H9 (cell line): Measurements from ENCODE around the gene EPS8L1. TPM values are rescaled to one million over a fixed set of nuclear protein-coding genes. Genes with fewer than 3 reads are reported as not detected.
A peak's percentile ranks its signal among the peaks of the same experiment; 100 is the strongest.

Experiments used
- DNase-seq: peaks from one replicate; pipeline ENCODE4 v3.0.0-alpha.2; 2017
- H2AFZ ChIP-seq: one replicate; pipeline ENCODE4 v1.6.1; 2013; ENCODE audit warnings: mild to moderate bottlenecking, low read length, control low read depth, moderate library complexity
- H2AK5ac ChIP-seq: 2 replicates; pipeline ENCODE4 v1.6.1; 2013; ENCODE audit warnings: low read length, control low read depth, mixed read lengths; ENCODE audit not compliant: insufficient read length
- H2BK120ac ChIP-seq: one replicate; pipeline ENCODE4 v1.6.1; 2013; ENCODE audit warnings: low read depth, mild to moderate bottlenecking, low read length, control low read depth, inconsistent platforms; ENCODE audit not compliant: poor library complexity, severe bottlenecking
- H2BK12ac ChIP-seq: 2 replicates; pipeline ENCODE4 v1.6.1; 2013; ENCODE audit warnings: low read length, control low read depth, mixed read lengths, low read depth; ENCODE audit not compliant: insufficient read length
- H2BK15ac ChIP-seq: 2 replicates; pipeline ENCODE4 v1.6.1; 2013; ENCODE audit warnings: low read depth, low read length, control low read depth
- H2BK20ac ChIP-seq: one replicate; pipeline ENCODE4 v1.6.1; 2013; ENCODE audit warnings: low read depth, mild to moderate bottlenecking, low read length, control low read depth, inconsistent platforms; ENCODE audit not compliant: poor library complexity, severe bottlenecking
- H2BK5ac ChIP-seq: 2 replicates; pipeline ENCODE4 v1.6.1; 2013; ENCODE audit warnings: low read length, control low read depth, mixed read lengths; ENCODE audit not compliant: insufficient read length
- H3K14ac ChIP-seq: 2 replicates; pipeline ENCODE4 v1.6.1; 2013; ENCODE audit warnings: low read length, control low read depth; ENCODE audit not compliant: insufficient read depth
- H3K18ac ChIP-seq: 2 replicates; pipeline ENCODE4 v1.6.1; 2013; ENCODE audit warnings: low read depth, mild to moderate bottlenecking, mixed read lengths, low read length, control low read depth; ENCODE audit not compliant: insufficient read length
- H3K23ac ChIP-seq: 2 replicates; pipeline ENCODE4 v1.6.1; 2013; ENCODE audit warnings: low read length, control low read depth, mixed read lengths, low read depth; ENCODE audit not compliant: insufficient read length
- H3K23me2 ChIP-seq: 2 replicates; pipeline ENCODE4 v1.6.1; 2013; ENCODE audit warnings: low read depth, mild to moderate bottlenecking, mixed read lengths, low read length, control low read depth; ENCODE audit not compliant: insufficient read length, poor library complexity, severe bottlenecking
- H3K27ac ChIP-seq: 2 replicates; pipeline ENCODE4 v1.5.1; 2013; ENCODE audit warnings: low read length, control low read depth, mixed read lengths, low read depth; ENCODE audit not compliant: insufficient read length
- H3K27me3 ChIP-seq: 2 replicates; pipeline ENCODE4 v1.6.1; 2013; ENCODE audit warnings: low read length, control low read depth, inconsistent platforms; ENCODE audit not compliant: insufficient read depth
- H3K4ac ChIP-seq: 2 replicates; pipeline ENCODE4 v1.6.1; 2013; ENCODE audit warnings: low read depth, mild to moderate bottlenecking, control low read depth, inconsistent platforms, low read length, moderate library complexity
- H3K4me1 ChIP-seq: 2 replicates; pipeline ENCODE4 v1.6.1; 2013; ENCODE audit warnings: low read length, control low read depth, inconsistent platforms; ENCODE audit not compliant: insufficient read depth
- H3K4me2 ChIP-seq: 2 replicates; pipeline ENCODE4 v1.6.1; 2013; ENCODE audit warnings: low read length, control low read depth, mixed read lengths; ENCODE audit not compliant: insufficient read length, insufficient read depth
- H3K56ac ChIP-seq: 2 replicates; pipeline ENCODE4 v1.6.1; 2013; ENCODE audit warnings: low read depth, mild to moderate bottlenecking, mixed read lengths, low read length, control low read depth; ENCODE audit not compliant: insufficient read length
- H3K79me1 ChIP-seq: 2 replicates; pipeline ENCODE4 v1.6.1; 2013; ENCODE audit warnings: low read depth, mild to moderate bottlenecking, moderate library complexity, low read length, control low read depth, inconsistent platforms; ENCODE audit not compliant: insufficient read depth, poor library complexity, severe bottlenecking
- H3K79me2 ChIP-seq: 2 replicates; pipeline ENCODE4 v1.6.1; 2013; ENCODE audit warnings: low read length, control low read depth, inconsistent platforms; ENCODE audit not compliant: insufficient read depth
- H3K9ac ChIP-seq: 2 replicates; pipeline ENCODE4 v1.6.1; 2013; ENCODE audit warnings: low read length, control low read depth, mixed read lengths; ENCODE audit not compliant: insufficient read length; ENCODE audit errors: extremely low read depth
- H3K9me3 ChIP-seq: one replicate; pipeline ENCODE4 v1.6.1; 2013; ENCODE audit warnings: low read depth, low read length, inconsistent platforms; ENCODE audit not compliant: control insufficient read depth
- H3T11ph ChIP-seq: one replicate; pipeline ENCODE4 v1.6.1; 2013; ENCODE audit warnings: mild to moderate bottlenecking, low read length, control low read depth, inconsistent platforms
- H4K20me1 ChIP-seq: one replicate; pipeline ENCODE4 v1.6.1; 2013; ENCODE audit not compliant: control insufficient read depth, insufficient read length, insufficient read depth
- H4K5ac ChIP-seq: 2 replicates; pipeline ENCODE4 v1.6.1; 2013; ENCODE audit warnings: low read depth, mild to moderate bottlenecking, mixed read lengths, low read length, control low read depth; ENCODE audit not compliant: insufficient read length
- H4K8ac ChIP-seq: replicated peaks from 2 replicates; pipeline ENCODE4 v1.6.1; 2013; ENCODE audit warnings: low read length, control low read depth, mixed read lengths, low read depth; ENCODE audit not compliant: insufficient read length
- H4K91ac ChIP-seq: 2 replicates; pipeline ENCODE4 v1.6.1; 2013; ENCODE audit warnings: low read depth, mild to moderate bottlenecking, moderate library complexity, mixed read lengths, low read length, control low read depth; ENCODE audit not compliant: insufficient read length
- H3K27ac Mint-ChIP-seq, 3 experiments: 2 replicates in 2 of 3; 3 replicates in 1 of 3; pipeline ENCODE4 v1.8.0; 2020 to 2021; ENCODE audit warnings: mixed read lengths in 3 of 3, mild to moderate bottlenecking in 1 of 3, moderate library complexity in 1 of 3
- H3K27me3 Mint-ChIP-seq: 2 replicates; pipeline ENCODE4 v1.8.0; 2021; ENCODE audit warnings: low read depth, mild to moderate bottlenecking, moderate library complexity, mixed read lengths
- H3K36me3 Mint-ChIP-seq, 3 experiments: 2 replicates in 2 of 3; 3 replicates in 1 of 3; pipeline ENCODE4 v1.8.0; 2020 to 2021; ENCODE audit warnings: low read depth in 3 of 3, mixed read lengths in 3 of 3; ENCODE audit not compliant: insufficient read depth in 1 of 3
- H3K4me1 Mint-ChIP-seq, 2 experiments: 2 replicates each; pipeline ENCODE4 v1.8.0; 2020; ENCODE audit warnings: mixed read lengths in 2 of 2
- H3K4me3 Mint-ChIP-seq, 2 experiments: 2 replicates in 1 of 2; 3 replicates in 1 of 2; pipeline ENCODE4 v1.8.0; 2020 to 2021; ENCODE audit warnings: mild to moderate bottlenecking in 2 of 2, mixed read lengths in 2 of 2, moderate library complexity in 1 of 2
- H3K9me3 Mint-ChIP-seq, 2 experiments: 2 replicates in 1 of 2; 3 replicates in 1 of 2; pipeline ENCODE4 v1.8.0; 2020; ENCODE audit warnings: mild to moderate bottlenecking in 2 of 2, mixed read lengths in 2 of 2, moderate library complexity in 1 of 2
- CTCF ChIP-seq: fragments of 200-600 bp; sonication (generic); conservative IDR thresholded peaks from 3 replicates; pipeline ENCODE4 v1.8.0; 2021; ENCODE audit warnings: antibody characterized with exemption, mild to moderate bottlenecking
- WGBS: extraction: QIAGEN DNeasy Blood & Tissue Kit; methylation state at CpG from one replicate; pipeline ENCODE4 v1.1.7; 2013; ENCODE audit warnings: missing lambda C conversion rate, low lambda C conversion rate, mixed read lengths; ENCODE audit not compliant: insufficient read length; ENCODE audit errors: extremely low coverage; 5-methylcytosine and 5-hydroxymethylcytosine counted together
- total RNA-seq: library from RNA; stranded (reverse); gene quantifications from 2 replicates; pipeline ENCODE4 v1.2.1, GENCODE V29; 2021

The EPS8L1 gene
- total RNA-seq, 1 experiment from 2014 or later, result 24.0 TPM

GRCh38 chr19:55067869-55068268, 7.8 kb upstream of the EPS8L1 start:
- H3K27me3 ChIP-seq, result peaks cover 35% of the 10 kb centered on the region
- no peak overlapping the region for H3T11ph ChIP-seq
- no peak for TF ChIP-seq CTCF
- no peak overlapping the region for H2BK120ac ChIP-seq
- no peak overlapping the region for H4K91ac ChIP-seq
- H2BK20ac ChIP-seq, result no peak overlapping the region
- no peak overlapping the region for H2BK5ac ChIP-seq
- peaks cover 0 to 2% of the 10 kb centered on the region in 2 experiments; a peak in 2 of 5 replicates for H3K9me3 Mint-ChIP-seq
- WGBS, result no CpG with 5 or more reads among the region's 3 CpGs
- H4K20me1 ChIP-seq, result no peaks in the 10 kb centered on the region
- H3K18ac ChIP-seq, result no peak overlapping the region
- H3K4me2 ChIP-seq, result no peak overlapping the region
- no peak overlapping the region for H3K9ac ChIP-seq
- H3K27ac ChIP-seq, result no peak overlapping the region
- peaks cover 8% of the 10 kb centered on the region for H3K23me2 ChIP-seq
- peak overlapping the region in 1 of 2 experiments; percentile 41; a peak in 2 of 5 replicates for H3K4me3 Mint-ChIP-seq
- no peak overlapping the region for H4K5ac ChIP-seq
- peaks cover 91% of the 10 kb centered on the region for H3K27me3 Mint-ChIP-seq
- no peak overlapping the region for H2BK12ac ChIP-seq
- H3K4ac ChIP-seq, result no peak overlapping the region
- H2AK5ac ChIP-seq, result no peak overlapping the region
- H3K36me3 Mint-ChIP-seq, result no peaks in the 10 kb centered on the region
- H2BK15ac ChIP-seq, result no peak overlapping the region
- no peak overlapping the region for H3K14ac ChIP-seq
- H2AFZ ChIP-seq, result no peak overlapping the region
- H3K27ac Mint-ChIP-seq, result no peak overlapping the region
- no peaks in the 10 kb centered on the region for H3K79me2 ChIP-seq
- no peaks in the 10 kb centered on the region for H3K9me3 ChIP-seq
- peaks cover 4% of the 10 kb centered on the region; the same call in 1 of the 2 replicates for H3K4me1 ChIP-seq
- no peak for DNase-seq
- H4K8ac ChIP-seq, result no peak overlapping the region
- H3K23ac ChIP-seq, result no peak overlapping the region
- H3K4me1 Mint-ChIP-seq, result peaks cover 15 to 22% of the 10 kb centered on the region in 2 experiments
- no peak overlapping the region for H3K56ac ChIP-seq
- no peaks in the 10 kb centered on the region for H3K79me1 ChIP-seq
